A549 (cell line): ENCODE measurements around the gene IKZF3. TPM values are rescaled to one million over a fixed set of nuclear protein-coding genes. Genes with fewer than 3 reads are reported as not detected.

Experiments
- ATAC-seq, 2 experiments: fragments of 200-7000 bp in 1 of 2; fragments of >200 bp in 1 of 2; cut with Nextera tagmentation in 1 of 2; cut with Tn5 transposase in 1 of 2; 3 replicates each; pipeline versions ENCODE4 v1.8.0 to v1.9.1; 2018 to 2020; ENCODE audit warnings: mild to moderate bottlenecking in 1 of 2, moderate library complexity in 1 of 2
- CTCF ChIA-PET: fragments of 300-600 bp; sonication (Branson Sonifier 250); formaldehyde crosslinking; extraction: SDS; loops from one replicate; lab custom pipeline; 2021; ENCODE audit warnings: antibody characterized with exemption, inconsistent platforms; lab: Yijun Ruan, JAX
- POLR2A ChIA-PET: fragments of 350-600 bp; formaldehyde crosslinking; extraction: SDS; loops from one replicate; lab custom pipeline; 2021; ENCODE audit warnings: antibody characterized with exemption, inconsistent platforms; lab: Yijun Ruan, JAX
- DNase-seq, 2 experiments: peaks; one replicate each; pipeline versions ENCODE4 v3.0.0 to v3.0.0-alpha.2; 2011 to 2016; ENCODE audit warnings: low read depth in 1 of 2, low spot score in 1 of 2
- FAIRE-seq: peaks from 2 replicates; lab custom pipeline; 2011; peaks lifted over from hg19 to GRCh38; lab: Jason Lieb, UNC
- H3K27ac ChIP-seq, 2 experiments: fragments of >200 bp; sonication (Bioruptor Twin); formaldehyde crosslinking; 3 replicates each; pipeline ENCODE4 v1.5.1; 2016 to 2017
- H3K4me1 ChIP-seq: fragments of >200 bp; sonication (Bioruptor Twin); formaldehyde crosslinking; 3 replicates; pipeline ENCODE4 v1.6.1; 2016
- H3K4me2 ChIP-seq: fragments of >200 bp; sonication (Bioruptor Twin); formaldehyde crosslinking; 3 replicates; pipeline ENCODE4 v1.6.1; 2016
- H3K4me3 ChIP-seq: fragments of >200 bp; sonication (Bioruptor Twin); formaldehyde crosslinking; 3 replicates; pipeline ENCODE4 v1.5.1; 2016
- H3K9me3 ChIP-seq: fragments of >200 bp; sonication (Bioruptor Twin); formaldehyde crosslinking; 3 replicates; pipeline ENCODE4 v1.6.1; 2016
- CEBPB ChIP-seq, 2 experiments: fragments of >200 bp in 1 of 2; sonication (Bioruptor Twin) in 1 of 2; formaldehyde crosslinking in 1 of 2; IDR thresholded peaks; 2 replicates each; pipeline ENCODE4 v1.6.1; 2012 to 2016
- CHD2 ChIP-seq: fragments of 150-350 bp; IDR thresholded peaks from 2 replicates; pipeline ENCODE4 v1.6.1; 2014; ENCODE audit warnings: low read length; ENCODE audit not compliant: partially characterized antibody
- CTCF ChIP-seq: fragments of >200 bp; sonication (Bioruptor Twin); formaldehyde crosslinking; IDR thresholded peaks from 3 replicates; pipeline ENCODE4 v1.5.1; 2016
- EHF ChIP-seq: fragments of 250-450 bp; sonication (Bioruptor Pico); IDR thresholded peaks from 2 replicates; pipeline ENCODE4 v1.5.0; 2020; ENCODE audit warnings: mild to moderate bottlenecking
- ESRRA ChIP-seq: fragments of 150-350 bp; IDR thresholded peaks from 2 replicates; pipeline ENCODE4 v1.6.1; 2014; ENCODE audit warnings: mild to moderate bottlenecking, low read length, borderline replicate concordance
- FOXS1 ChIP-seq: fragments of 250-450 bp; sonication (Bioruptor Pico); IDR thresholded peaks from 2 replicates; pipeline ENCODE4 v1.5.0; 2020; ENCODE audit warnings: mild to moderate bottlenecking, moderate library complexity
- HEYL ChIP-seq: fragments of 250-450 bp; sonication (Bioruptor Pico); IDR thresholded peaks from 2 replicates; pipeline ENCODE4 v1.8.0; 2021; ENCODE audit warnings: mild to moderate bottlenecking, moderate library complexity
- HOXA7 ChIP-seq: fragments of 250-450 bp; sonication (Bioruptor Pico); IDR thresholded peaks from 2 replicates; pipeline ENCODE4 v1.5.0; 2020; ENCODE audit warnings: mild to moderate bottlenecking, moderate library complexity
- HOXB13 ChIP-seq: fragments of 250-450 bp; sonication (Bioruptor Pico); IDR thresholded peaks from 2 replicates; pipeline ENCODE4 v1.5.0; 2020; ENCODE audit warnings: low read depth, mild to moderate bottlenecking, moderate library complexity
- HOXB5 ChIP-seq: fragments of 250-450 bp; sonication (Bioruptor Pico); IDR thresholded peaks from 2 replicates; pipeline ENCODE4 v1.5.0; 2020; ENCODE audit warnings: mild to moderate bottlenecking, moderate library complexity
- KDM5A ChIP-seq: fragments of 200-600 bp; sonication (generic); IDR thresholded peaks from 2 replicates; pipeline ENCODE4 v1.6.1; 2016; ENCODE audit warnings: antibody characterized with exemption, mild to moderate bottlenecking
- MAFK ChIP-seq: fragments of 450-650 bp; IDR thresholded peaks from 2 replicates; pipeline ENCODE4 v1.6.1; 2014; ENCODE audit not compliant: partially characterized antibody
- NPAS2 ChIP-seq: fragments of 250-450 bp; sonication (Bioruptor Pico); IDR thresholded peaks from 2 replicates; pipeline ENCODE4 v1.8.0; 2022; ENCODE audit warnings: mild to moderate bottlenecking, moderate library complexity, borderline replicate concordance
- POLR2A ChIP-seq: IDR thresholded peaks from 2 replicates; pipeline ENCODE4 v1.6.1; 2012; ENCODE audit warnings: mild to moderate bottlenecking, low read length
- POLR2AphosphoS2 ChIP-seq: conservative IDR thresholded peaks from 2 replicates; pipeline ENCODE4 v1.6.1; 2012; ENCODE audit warnings: low read length, improper control_type of control experiment, inconsistent platforms
- RARB ChIP-seq: fragments of 250-450 bp; sonication (Bioruptor Pico); IDR thresholded peaks from 2 replicates; pipeline ENCODE4 v1.8.0; 2021; ENCODE audit warnings: mild to moderate bottlenecking, moderate library complexity
- RCOR1 ChIP-seq: fragments of 150-350 bp; IDR thresholded peaks from 2 replicates; pipeline ENCODE4 v1.6.1; 2014; ENCODE audit warnings: antibody characterized with exemption, low read length, low read depth
- SREBF2 ChIP-seq: fragments of 450-650 bp; IDR thresholded peaks from 2 replicates; pipeline ENCODE4 v1.6.1; 2014; ENCODE audit warnings: mild to moderate bottlenecking, moderate library complexity
- TP53 ChIP-seq: fragments of 250-450 bp; sonication (Bioruptor Pico); IDR thresholded peaks from 2 replicates; pipeline ENCODE4 v1.5.0; 2021; ENCODE audit warnings: mild to moderate bottlenecking, moderate library complexity
- ZSCAN20 ChIP-seq: fragments of 250-450 bp; sonication (Bioruptor Pico); IDR thresholded peaks from 2 replicates; pipeline ENCODE4 v1.8.0; 2022; ENCODE audit warnings: mild to moderate bottlenecking, moderate library complexity
- WGBS: methylation state at CpG from one replicate; pipeline ENCODE4 v1.1.6; 2017; ENCODE audit errors: missing lambda C conversion rate; 5-methylcytosine and 5-hydroxymethylcytosine counted together
- polyA plus RNA-seq, 4 experiments: library from polyadenylated mRNA; depleted of rRNA in 3 of 4; stranded (reverse); fragments of >200 nt; fragmentation: RNase III in 1 of 4; extraction: RNeasy Plus Mini Kit Qiagen cat#74134 plus additional on column Dnase treatment in 1 of 4; gene quantifications; 2 replicates in 3 of 4; 3 replicates in 1 of 4; pipeline ENCODE4 v1.2.3, GENCODE V29; 2011 to 2017
- TF ChIP-seq, protein P1 (sequence below): IDR thresholded peaks from 2 replicates; pipeline ENCODE4 v1.6.1; 2012
- TF ChIP-seq, protein P2 (sequence below): IDR thresholded peaks from 2 replicates; pipeline ENCODE4 v1.6.1; 2012

IKZF3 gene
- polyA plus RNA-seq, 2 of the 4 experiments (the other 2 are of a cell fraction): not detected

DNA sequence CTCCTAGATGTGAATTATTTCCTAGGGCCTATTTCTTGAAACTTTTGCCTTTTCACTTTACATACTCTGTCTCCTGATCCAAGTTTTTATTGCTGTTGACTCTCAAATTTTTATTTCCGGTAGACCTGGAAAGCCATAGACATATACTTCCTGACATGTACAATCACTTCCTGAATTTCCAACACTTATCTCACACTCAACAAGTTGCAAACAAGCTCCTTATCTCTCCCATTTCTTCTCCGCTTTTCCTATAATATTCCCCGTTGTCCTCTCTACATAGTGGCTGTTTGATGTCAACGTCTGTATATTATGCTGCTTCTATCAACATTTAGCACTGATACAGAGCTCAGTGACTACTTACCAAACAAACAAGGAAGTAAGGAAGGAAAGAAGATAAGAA is 59.3 kb downstream of the IKZF3 start:
- no peak overlapping the region for H3K4me2 ChIP-seq
- FAIRE-seq: no peak
- no peaks in the 10 kb centered on the region for H3K9me3 ChIP-seq
- POLR2A ChIA-PET: no interaction called here
- no peaks in the 10 kb centered on the region for H3K4me1 ChIP-seq
- DNase-seq: no peak
- CTCF ChIA-PET: interaction anchor here (3.1 kb wide), 1 partner anchor 182 kb away, joined by 16 read pairs; no protein-coding TSS in a partner anchor
- H3K4me3 ChIP-seq: no peak overlapping the region
- no peak for ATAC-seq
- 60% methylated on average over 4 of the region's 4 CpGs for WGBS
- TF ChIP-seq CHD2: no peak
- no peak for TF ChIP-seq HOXB5 (CRISPR knock-in tag)
- TF ChIP-seq RCOR1: no peak
- no peak for TF ChIP-seq TP53
- TF ChIP-seq HOXA7: no peak
- TF ChIP-seq, protein P1, sequence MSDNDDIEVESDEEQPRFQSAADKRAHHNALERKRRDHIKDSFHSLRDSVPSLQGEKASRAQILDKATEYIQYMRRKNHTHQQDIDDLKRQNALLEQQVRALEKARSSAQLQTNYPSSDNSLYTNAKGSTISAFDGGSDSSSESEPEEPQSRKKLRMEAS: no peak
- TF ChIP-seq POLR2A: no peak
- no peak for TF ChIP-seq HOXB13 (CRISPR knock-in tag)
- no peak for TF ChIP-seq ESRRA
- H3K27ac ChIP-seq: no peak overlapping the region

DNA sequence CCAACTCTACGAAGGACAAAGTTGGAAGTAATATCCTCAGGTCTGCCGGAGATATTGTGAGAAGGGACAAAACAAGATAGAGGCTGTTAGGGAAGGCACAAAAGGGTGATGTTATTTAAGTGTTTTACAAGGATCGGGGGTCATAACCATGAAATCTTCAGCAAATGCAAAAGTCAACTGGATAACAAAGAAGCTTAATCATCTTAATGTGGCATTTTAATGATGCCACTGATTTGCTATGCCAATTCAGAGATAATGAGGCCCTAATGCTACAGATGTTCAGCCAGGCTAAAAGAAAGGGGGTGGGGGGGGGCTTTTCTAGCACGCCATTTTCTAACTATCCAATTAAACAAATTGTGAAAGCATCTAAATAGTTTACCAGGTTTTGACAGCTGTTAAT is 63.1 kb downstream of the IKZF3 start:
- WGBS: 52% methylated on average over 4 of the region's 4 CpGs
- ATAC-seq (no peak), DNase-seq (no peak), FAIRE-seq (no peak)
- no peak overlapping the region for H3K4me2 ChIP-seq
- H3K4me3 ChIP-seq: no peak overlapping the region
- H3K4me1 ChIP-seq: no peaks in the 10 kb centered on the region
- H3K27ac ChIP-seq: no peak overlapping the region
- H3K9me3 ChIP-seq: no peaks in the 10 kb centered on the region
- ChIA-PET CTCF (no interaction called here), POLR2A (interaction anchor here (0.6 kb wide), 1 partner anchor 93 kb away, joined by 10 read pairs; no protein-coding TSS in a partner anchor)
- TF ChIP-seq, protein P2, sequence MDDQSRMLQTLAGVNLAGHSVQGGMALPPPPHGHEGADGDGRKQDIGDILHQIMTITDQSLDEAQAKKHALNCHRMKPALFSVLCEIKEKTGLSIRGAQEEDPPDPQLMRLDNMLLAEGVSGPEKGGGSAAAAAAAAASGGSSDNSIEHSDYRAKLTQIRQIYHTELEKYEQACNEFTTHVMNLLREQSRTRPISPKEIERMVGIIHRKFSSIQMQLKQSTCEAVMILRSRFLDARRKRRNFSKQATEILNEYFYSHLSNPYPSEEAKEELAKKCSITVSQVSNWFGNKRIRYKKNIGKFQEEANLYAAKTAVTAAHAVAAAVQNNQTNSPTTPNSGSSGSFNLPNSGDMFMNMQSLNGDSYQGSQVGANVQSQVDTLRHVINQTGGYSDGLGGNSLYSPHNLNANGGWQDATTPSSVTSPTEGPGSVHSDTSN: no peak

GRCh38 chr17:39800540-39800939 is 63.6 kb downstream of the IKZF3 start:
- POLR2A ChIA-PET: interaction anchor here (0.6 kb wide), 1 partner anchor 94 kb away, joined by 10 read pairs; no protein-coding TSS in a partner anchor
- H3K4me2 ChIP-seq: no peak overlapping the region
- TF ChIP-seq CEBPB (IDR thresholded peaks at IDR 0.05) (no peak), SREBF2 (no peak), KDM5A (no peak), POLR2AphosphoS2 (no peak), FOXS1 (CRISPR knock-in tag) (no peak), EHF (CRISPR knock-in tag) (no peak), HEYL (CRISPR knock-in tag) (no peak), MAFK (no peak), ZSCAN20 (CRISPR knock-in tag) (no peak), RARB (CRISPR knock-in tag) (no peak), CTCF (no peak), NPAS2 (CRISPR knock-in tag) (no peak)
- no peaks in the 10 kb centered on the region for H3K9me3 ChIP-seq
- WGBS: 0% methylated on average over 1 of the region's 1 CpG
- H3K4me1 ChIP-seq: no peaks in the 10 kb centered on the region
- CTCF ChIA-PET: no interaction called here
- no peak for DNase-seq
- no peak for ATAC-seq
- no peak overlapping the region for H3K4me3 ChIP-seq
- no peak overlapping the region for H3K27ac ChIP-seq
- FAIRE-seq: no peak
